NCI-H526 treated with DMSO at 0.1 percent for 48 hours (cell line): ENCODE measurements around the gene SYNRG.
"Not testable (repeated sequence)": the region's sequence is repeated elsewhere in the genome, so short reads cannot be mapped to it uniquely, and the experiment has no call there.

ENCODE experiments used
- DNase-seq: peaks from one replicate; lab custom pipeline; 2025; lab: John Stamatoyannopoulos, UW

The SYNRG gene

GRCh38 chr17:37609170-37610040, at the start of gene SYNRG:
TSS of gene SYNRG (minus strand) at chr17:37609418. CDS start at chr17:37609355, 63 bp downstream.
- peak; percentile 90 for DNase-seq

GRCh38 chr17:37657202-37657601, 48.0 kb upstream of the SYNRG start:
- no peak for DNase-seq

GRCh38 chr17:37651849-37652248, 42.6 kb upstream of the SYNRG start:
- DNase-seq: no peak

GRCh38 chr17:37650419-37651003, 41.3 kb upstream of the SYNRG start:
- no peak for DNase-seq

- no peak for DNase-seq
Observed at GRCh38 chr17:37648555-37648954, 39.3 kb upstream of the SYNRG start.

GRCh38 chr17:37647856-37648255, 38.6 kb upstream of the SYNRG start:
- no peak for DNase-seq

- DNase-seq: no peak
Observed at GRCh38 chr17:37643869-37644268, 34.7 kb upstream of the SYNRG start.

GRCh38 chr17:37643118-37643766, 34.0 kb upstream of the SYNRG start, which contains the start of gene DDX52:
TSS of gene DDX52 (minus strand) at chr17:37643446. CDS start at chr17:37643420, 26 bp downstream.
- DNase-seq: peak; percentile 74

- no peak for DNase-seq
Observed at GRCh38 chr17:37642681-37643080, 33.5 kb upstream of the SYNRG start.

GRCh38 chr17:37640015-37640414, 30.8 kb upstream of the SYNRG start:
- DNase-seq: no peak

GRCh38 chr17:37637956-37638355, 28.7 kb upstream of the SYNRG start:
- no peak for DNase-seq

- DNase-seq: not testable (repeated sequence)
Observed at GRCh38 chr17:37616430-37616829, 7.2 kb upstream of the SYNRG start.

- DNase-seq: no peak
Observed at GRCh38 chr17:37614823-37615222, 5.6 kb upstream of the SYNRG start.

- DNase-seq: no peak
Observed at GRCh38 chr17:37614391-37614790, 5.2 kb upstream of the SYNRG start.

- DNase-seq: no peak
Observed at GRCh38 chr17:37610971-37611370, 1.8 kb upstream of the SYNRG start.

- DNase-seq: not testable (repeated sequence)
Observed at GRCh38 chr17:37610041-37610420, 813 bp upstream of the SYNRG start.

- peak; percentile 33 for DNase-seq
Observed at GRCh38 chr17:37608351-37609169, 658 bp downstream of the SYNRG start.

- no peak for DNase-seq
Observed at GRCh38 chr17:37607637-37608331, 1.4 kb downstream of the SYNRG start.

GRCh38 chr17:37605813-37606505, 3.3 kb downstream of the SYNRG start:
- no peak for DNase-seq

GRCh38 chr17:37605081-37605480, 4.1 kb downstream of the SYNRG start:
- no peak for DNase-seq

- DNase-seq: no peak
Observed at GRCh38 chr17:37604556-37604955, 4.7 kb downstream of the SYNRG start.
